ENCODE measurements around the gene TBC1D1.

TBC1D1 gene

GRCh38 chr4:38082021-38082420 lies 191.1 kb downstream of the TBC1D1 start:
- H3K27ac ChIP-seq (ENCODE audit: low read depth, low read length, poor library complexity, severe bottlenecking), result no peak overlapping the region
- no peaks in the 10 kb centered on the region for H3K9me3 ChIP-seq (ENCODE audit: low read length)
- H3K79me2 ChIP-seq (ENCODE audit: insufficient read depth, low read length), result no peaks in the 10 kb centered on the region
- peaks cover 99% of the 10 kb centered on the region for H3K36me3 ChIP-seq (ENCODE audit: insufficient read depth, low read length)
- H3K9me2 ChIP-seq (ENCODE audit: low read depth, low read length), result no peaks in the 10 kb centered on the region
- no peaks in the 10 kb centered on the region for H3F3A ChIP-seq (ENCODE audit: insufficient read depth, low read length)
- H3K4me2 ChIP-seq (ENCODE audit: low read length), result no peak overlapping the region
- TF ChIP-seq CTCF (IDR thresholded peaks at IDR 0.05; ENCODE audit: low read length) (no peak), EZH2 (IDR thresholded peaks at IDR 0.05; ENCODE audit: borderline replicate concordance, low read length) (no peak)
- no peak overlapping the region for H3K9ac ChIP-seq (ENCODE audit: low read length)
- H4K20me1 ChIP-seq (ENCODE audit: insufficient read depth, low read length), result no peaks in the 10 kb centered on the region
- no peaks in the 10 kb centered on the region for H3K4me1 ChIP-seq (ENCODE audit: insufficient read depth, low read length, severe bottlenecking)
- no peak overlapping the region for H3K4me3 ChIP-seq (ENCODE audit: low read depth, low read length, poor library complexity, severe bottlenecking)
- H3K27me3 ChIP-seq (ENCODE audit: insufficient read depth, low read length), result no peaks in the 10 kb centered on the region
- no peak overlapping the region for H2AFZ ChIP-seq (ENCODE audit: low read length)

GRCh38 chr4:38082424-38083385 lies 191.8 kb downstream of the TBC1D1 start:
- no peaks in the 10 kb centered on the region for H3F3A ChIP-seq (ENCODE audit: insufficient read depth, low read length)
- H3K27ac ChIP-seq (ENCODE audit: low read depth, low read length, poor library complexity, severe bottlenecking), result no peak overlapping the region
- H2AFZ ChIP-seq (ENCODE audit: low read length), result no peak overlapping the region
- no peaks in the 10 kb centered on the region for H4K20me1 ChIP-seq (ENCODE audit: insufficient read depth, low read length)
- no peak overlapping the region for H3K4me3 ChIP-seq (ENCODE audit: low read depth, low read length, poor library complexity, severe bottlenecking)
- TF ChIP-seq EZH2 (IDR thresholded peaks at IDR 0.05; ENCODE audit: borderline replicate concordance, low read length) (no peak), CTCF (IDR thresholded peaks at IDR 0.05; ENCODE audit: low read length) (no peak)
- no peaks in the 10 kb centered on the region for H3K79me2 ChIP-seq (ENCODE audit: insufficient read depth, low read length)
- H3K4me1 ChIP-seq (ENCODE audit: insufficient read depth, low read length, severe bottlenecking), result no peaks in the 10 kb centered on the region
- no peak overlapping the region for H3K9ac ChIP-seq (ENCODE audit: low read length)
- no peaks in the 10 kb centered on the region for H3K9me3 ChIP-seq (ENCODE audit: low read length)
- no peaks in the 10 kb centered on the region for H3K27me3 ChIP-seq (ENCODE audit: insufficient read depth, low read length)
- peaks cover 98% of the 10 kb centered on the region for H3K36me3 ChIP-seq (ENCODE audit: insufficient read depth, low read length)
- H3K4me2 ChIP-seq (ENCODE audit: low read length), result no peak overlapping the region
- no peaks in the 10 kb centered on the region for H3K9me2 ChIP-seq (ENCODE audit: low read depth, low read length)

GRCh38 chr4:38084877-38085711 lies 194.2 kb downstream of the TBC1D1 start:
- H3K9ac ChIP-seq (ENCODE audit: low read length), result no peak overlapping the region
- no peak overlapping the region for H3K4me3 ChIP-seq (ENCODE audit: low read depth, low read length, poor library complexity, severe bottlenecking)
- H3K36me3 ChIP-seq (ENCODE audit: insufficient read depth, low read length), result peaks cover 97% of the 10 kb centered on the region
- H3K4me2 ChIP-seq (ENCODE audit: low read length), result no peak overlapping the region
- H3K9me3 ChIP-seq (ENCODE audit: low read length), result no peaks in the 10 kb centered on the region
- H3K79me2 ChIP-seq (ENCODE audit: insufficient read depth, low read length), result no peaks in the 10 kb centered on the region
- no peaks in the 10 kb centered on the region for H3K27me3 ChIP-seq (ENCODE audit: insufficient read depth, low read length)
- H3K4me1 ChIP-seq (ENCODE audit: insufficient read depth, low read length, severe bottlenecking), result no peaks in the 10 kb centered on the region
- no peaks in the 10 kb centered on the region for H3K9me2 ChIP-seq (ENCODE audit: low read depth, low read length)
- H4K20me1 ChIP-seq (ENCODE audit: insufficient read depth, low read length), result no peaks in the 10 kb centered on the region
- H3K27ac ChIP-seq (ENCODE audit: low read depth, low read length, poor library complexity, severe bottlenecking), result no peak overlapping the region
- no peak overlapping the region for H2AFZ ChIP-seq (ENCODE audit: low read length)
- TF ChIP-seq EZH2 (IDR thresholded peaks at IDR 0.05; ENCODE audit: borderline replicate concordance, low read length), result no peak
- no peak for TF ChIP-seq CTCF (IDR thresholded peaks at IDR 0.05; ENCODE audit: low read length)
- H3F3A ChIP-seq (ENCODE audit: insufficient read depth, low read length), result no peaks in the 10 kb centered on the region
